PFSK-1 (cell line): ENCODE data around the gene CFAP73.

Experiments
- FOXP2 ChIP-seq: optimal IDR thresholded peaks from 2 replicates; pipeline ENCODE3; 2011; ENCODE audit warnings: borderline replicate concordance, control low read depth, inconsistent platforms; ENCODE audit not compliant: insufficient read depth; ENCODE audit errors: extremely low read length, extremely low read depth
- POLR2AphosphoS5 ChIP-seq: IDR thresholded peaks from 2 replicates; pipeline ENCODE4 v1.6.1; 2012; ENCODE audit warnings: low read depth, mild to moderate bottlenecking, control low read depth, low read length, moderate library complexity
- SIN3A ChIP-seq: IDR thresholded peaks from 2 replicates; pipeline ENCODE4 v1.6.1; 2012; ENCODE audit warnings: mild to moderate bottlenecking, low read length, moderate library complexity, borderline replicate concordance; ENCODE audit not compliant: insufficient read depth
- TAF1 ChIP-seq: IDR thresholded peaks from 2 replicates; pipeline ENCODE4 v1.6.1; 2012; ENCODE audit warnings: low read length, control low read depth, borderline replicate concordance; ENCODE audit not compliant: insufficient read depth
- TF ChIP-seq, protein P1 (sequence below), 2 experiments: IDR thresholded peaks; 2 replicates each; pipeline versions ENCODE4 v1.6.1 to v1.8.0; 2011 to 2012; ENCODE audit warnings: low read depth in 2 of 2, low read length in 2 of 2, control low read depth in 1 of 2, inconsistent platforms in 1 of 2, mild to moderate bottlenecking in 1 of 2, moderate library complexity in 1 of 2; ENCODE audit not compliant: insufficient read depth in 1 of 2

The CFAP73 gene

DNA sequence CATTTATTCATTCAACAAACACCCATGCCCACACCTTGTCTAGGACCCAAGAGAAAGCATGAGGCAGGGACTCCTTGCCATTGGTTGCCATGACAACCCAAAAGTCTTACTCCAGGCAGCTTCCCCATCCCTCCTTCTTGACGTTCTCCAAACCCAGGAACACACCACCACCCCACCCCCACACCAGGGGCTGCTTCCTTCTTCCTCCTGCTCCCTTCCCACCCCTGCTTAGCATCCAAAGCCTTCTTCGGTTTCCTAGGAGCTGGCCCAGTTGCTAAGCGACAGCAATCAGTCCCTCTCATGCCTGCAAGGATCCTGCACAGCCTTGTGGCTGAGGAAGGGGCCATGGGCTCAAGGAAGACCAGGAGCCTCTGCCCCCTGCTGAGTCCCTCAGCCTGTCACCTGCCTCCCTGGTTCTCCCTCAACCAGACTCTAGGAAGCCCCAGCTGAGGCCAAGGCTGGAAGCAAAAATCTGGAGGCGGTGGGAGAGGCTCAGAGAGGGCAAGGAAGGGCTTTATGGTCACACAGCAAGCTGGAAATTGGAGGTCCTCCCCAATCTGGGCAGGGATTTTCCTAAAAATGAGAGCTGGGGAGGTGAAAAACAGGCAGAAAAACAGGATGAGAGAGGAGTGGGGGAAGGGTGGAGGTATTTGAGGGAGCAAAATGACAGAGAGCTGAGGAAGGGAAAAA lies 29.4 kb upstream of the CFAP73 start:
- TF ChIP-seq SIN3A (no peak), TAF1 (no peak), POLR2AphosphoS5 (no peak)

GRCh38 chr12:113120670-113121370 lies 28.7 kb upstream of the CFAP73 start:
- TF ChIP-seq FOXP2, result no peak
- TF ChIP-seq TAF1, result no peak
- TF ChIP-seq SIN3A, result no peak
- TF ChIP-seq, protein P1, sequence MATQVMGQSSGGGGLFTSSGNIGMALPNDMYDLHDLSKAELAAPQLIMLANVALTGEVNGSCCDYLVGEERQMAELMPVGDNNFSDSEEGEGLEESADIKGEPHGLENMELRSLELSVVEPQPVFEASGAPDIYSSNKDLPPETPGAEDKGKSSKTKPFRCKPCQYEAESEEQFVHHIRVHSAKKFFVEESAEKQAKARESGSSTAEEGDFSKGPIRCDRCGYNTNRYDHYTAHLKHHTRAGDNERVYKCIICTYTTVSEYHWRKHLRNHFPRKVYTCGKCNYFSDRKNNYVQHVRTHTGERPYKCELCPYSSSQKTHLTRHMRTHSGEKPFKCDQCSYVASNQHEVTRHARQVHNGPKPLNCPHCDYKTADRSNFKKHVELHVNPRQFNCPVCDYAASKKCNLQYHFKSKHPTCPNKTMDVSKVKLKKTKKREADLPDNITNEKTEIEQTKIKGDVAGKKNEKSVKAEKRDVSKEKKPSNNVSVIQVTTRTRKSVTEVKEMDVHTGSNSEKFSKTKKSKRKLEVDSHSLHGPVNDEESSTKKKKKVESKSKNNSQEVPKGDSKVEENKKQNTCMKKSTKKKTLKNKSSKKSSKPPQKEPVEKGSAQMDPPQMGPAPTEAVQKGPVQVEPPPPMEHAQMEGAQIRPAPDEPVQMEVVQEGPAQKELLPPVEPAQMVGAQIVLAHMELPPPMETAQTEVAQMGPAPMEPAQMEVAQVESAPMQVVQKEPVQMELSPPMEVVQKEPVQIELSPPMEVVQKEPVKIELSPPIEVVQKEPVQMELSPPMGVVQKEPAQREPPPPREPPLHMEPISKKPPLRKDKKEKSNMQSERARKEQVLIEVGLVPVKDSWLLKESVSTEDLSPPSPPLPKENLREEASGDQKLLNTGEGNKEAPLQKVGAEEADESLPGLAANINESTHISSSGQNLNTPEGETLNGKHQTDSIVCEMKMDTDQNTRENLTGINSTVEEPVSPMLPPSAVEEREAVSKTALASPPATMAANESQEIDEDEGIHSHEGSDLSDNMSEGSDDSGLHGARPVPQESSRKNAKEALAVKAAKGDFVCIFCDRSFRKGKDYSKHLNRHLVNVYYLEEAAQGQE (IDR thresholded peaks at IDR 0.05; ENCODE audit: insufficient read depth in 1 of 2, low read depth in 2 of 2, low read length in 2 of 2), result no peak
- no peak for TF ChIP-seq POLR2AphosphoS5

DNA sequence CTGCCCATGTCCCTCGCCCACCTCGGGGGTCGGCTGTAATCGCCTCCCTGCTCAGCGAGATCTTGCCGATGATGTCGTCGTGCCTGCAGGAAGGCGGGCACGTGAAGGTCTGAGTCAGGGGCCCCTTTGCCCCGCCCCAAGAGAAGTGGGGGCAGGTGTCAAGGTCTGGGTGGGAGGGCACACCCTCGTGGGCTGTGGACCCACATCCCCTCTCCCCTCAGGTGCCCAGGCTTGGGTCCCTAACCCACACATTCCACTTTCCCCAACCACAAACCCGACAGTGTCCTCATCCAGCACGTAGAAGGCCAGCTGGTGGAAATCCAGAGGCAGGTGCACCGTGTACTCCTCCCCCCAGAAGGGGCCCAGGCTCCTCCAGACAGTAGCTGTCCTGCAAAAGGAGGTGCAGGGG lies 21.7 kb upstream of the CFAP73 start:
- TF ChIP-seq TAF1, result no peak
- TF ChIP-seq POLR2AphosphoS5, result no peak
- no peak for TF ChIP-seq FOXP2

DNA sequence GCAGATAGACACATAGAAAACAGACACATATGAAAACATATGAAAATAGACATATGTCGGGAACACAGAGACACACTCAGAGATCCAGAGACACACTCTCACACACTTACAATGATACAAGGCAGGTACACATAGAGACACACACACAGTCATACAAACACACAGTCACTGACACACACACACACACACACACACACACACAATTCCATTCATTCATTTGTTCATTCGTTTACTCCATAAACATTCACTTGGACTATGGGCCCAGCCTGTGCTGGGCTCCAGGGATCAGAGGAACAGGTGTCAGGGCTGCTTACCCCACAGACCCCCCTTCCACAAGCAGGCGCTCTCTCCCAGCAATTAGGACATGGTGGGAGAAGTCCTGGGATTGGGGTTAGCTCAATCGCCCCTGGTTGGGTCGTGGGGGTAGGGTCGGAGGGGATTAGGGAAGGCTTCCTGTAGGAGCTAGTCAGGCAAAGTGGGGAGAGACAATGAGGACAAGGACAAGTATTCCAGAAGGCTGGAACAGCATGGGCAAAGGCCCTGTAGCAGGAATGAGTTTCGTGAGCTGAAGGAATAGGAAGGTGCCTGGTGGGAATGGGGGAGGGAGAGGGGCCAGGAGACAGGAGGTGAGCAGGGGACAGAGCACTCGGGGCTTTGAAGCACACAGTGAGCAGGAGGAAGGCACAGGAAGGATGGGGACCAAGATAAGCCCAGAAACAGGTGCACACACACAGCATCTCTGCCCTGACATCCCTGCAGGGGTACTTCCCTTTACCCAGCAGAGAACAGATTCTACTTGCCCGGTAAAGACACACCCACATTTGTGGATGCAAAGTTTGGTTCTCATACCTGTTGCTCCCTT lies 20.5 kb upstream of the CFAP73 start:
- no peak for TF ChIP-seq SIN3A
- TF ChIP-seq TAF1, result no peak

DNA sequence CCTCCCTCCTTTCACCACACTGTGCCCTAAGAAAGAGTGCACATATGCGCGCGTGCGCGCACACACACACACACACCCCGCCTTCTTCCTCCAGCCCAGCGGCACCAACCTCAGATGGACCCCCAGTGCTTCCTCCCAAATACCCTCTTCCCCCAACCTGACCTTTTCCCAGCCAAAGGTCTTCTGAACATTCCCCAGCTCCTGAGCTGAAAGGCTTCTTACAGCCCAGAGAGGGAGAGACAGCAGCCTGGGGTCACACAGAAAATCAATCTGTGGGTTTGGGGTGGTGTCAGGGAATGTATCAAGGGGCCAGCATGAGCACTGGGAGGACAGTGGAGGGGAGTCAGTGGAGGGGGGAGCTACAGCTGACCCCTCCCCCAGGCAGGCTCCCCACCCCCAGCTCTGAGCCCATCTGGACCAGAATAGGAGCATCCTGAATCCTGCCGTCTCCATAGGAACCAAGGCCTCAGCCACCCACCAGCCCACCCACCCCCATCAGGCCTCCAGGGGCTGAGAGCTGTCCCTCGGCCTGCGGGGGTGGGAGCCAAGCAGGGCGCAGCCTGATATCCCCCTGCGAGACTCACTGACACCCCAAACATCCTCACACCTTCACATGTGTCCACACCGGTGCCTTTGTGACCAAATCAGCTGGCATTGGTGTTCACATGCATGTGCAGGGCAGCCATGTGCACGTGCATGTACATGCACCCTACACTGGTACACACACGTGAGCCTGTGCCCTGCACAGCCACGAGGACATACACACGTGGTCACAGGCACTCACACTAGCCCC lies 19.7 kb upstream of the CFAP73 start:
- no peak for TF ChIP-seq SIN3A
- TF ChIP-seq TAF1, result no peak
- TF ChIP-seq, protein P1 (IDR thresholded peaks at IDR 0.05; ENCODE audit: insufficient read depth in 1 of 2, low read depth in 2 of 2, low read length in 2 of 2), result no peak
- no peak for TF ChIP-seq POLR2AphosphoS5
- no peak for TF ChIP-seq FOXP2

- TF ChIP-seq TAF1 (no peak), POLR2AphosphoS5 (no peak), SIN3A (no peak), FOXP2 (no peak)
- TF ChIP-seq, protein P1 (IDR thresholded peaks at IDR 0.05; ENCODE audit: insufficient read depth in 1 of 2, low read depth in 2 of 2, low read length in 2 of 2), result no peak
Observed at GRCh38 chr12:113130457-113131135, 18.9 kb upstream of the CFAP73 start.
